Mucosa of rectum (tissue), 2 donors: ENCODE results near the gene CDK14.

Experiments used
- H3K27ac ChIP-seq, 2 donors: one replicate each; pipeline ENCODE4 v1.7.0; 2013; ENCODE audit warnings: inconsistent platforms in 2 of 2, low read depth in 2 of 2, low read length in 2 of 2
- H3K27me3 ChIP-seq, 2 donors: one replicate each; pipeline ENCODE4 v1.7.0; 2013; ENCODE audit warnings: low read length in 2 of 2; ENCODE audit not compliant: control insufficient read depth in 2 of 2, insufficient read depth in 2 of 2
- H3K36me3 ChIP-seq, 2 donors: one replicate each; pipeline ENCODE4 v1.7.0; 2013; ENCODE audit warnings: low read length in 2 of 2; ENCODE audit not compliant: control insufficient read depth in 2 of 2, insufficient read depth in 2 of 2
- H3K4me1 ChIP-seq, 2 donors: one replicate each; pipeline ENCODE4 v1.7.0; 2013; ENCODE audit warnings: low read length in 2 of 2, mild to moderate bottlenecking in 1 of 2; ENCODE audit not compliant: control insufficient read depth in 2 of 2, insufficient read depth in 2 of 2
- H3K4me3 ChIP-seq, 2 donors: one replicate each; pipeline ENCODE4 v1.7.0; 2013; ENCODE audit warnings: low read length in 2 of 2
- H3K9ac ChIP-seq, 2 donors: one replicate each; pipeline ENCODE4 v1.7.0; 2013; ENCODE audit warnings: low read length in 2 of 2, low read depth in 1 of 2, mild to moderate bottlenecking in 1 of 2
- H3K9me3 ChIP-seq, 2 donors: one replicate each; pipeline ENCODE4 v1.7.0; 2013; ENCODE audit warnings: low read length in 2 of 2; ENCODE audit not compliant: control insufficient read depth in 2 of 2
- donor health status: healthy.
- donor health status: Normal muscosa, but diverticular disease.

The CDK14 gene

GRCh38 chr7:91019686-91020385 lies 423.7 kb downstream of the CDK14 start:
- Histone ChIP-seq H3K9me3 (no peaks in the 10 kb centered on the region), H3K27me3 (no peaks in the 10 kb centered on the region), H3K4me3 (no peak overlapping the region), H3K36me3 (no peaks in the 10 kb centered on the region), H3K4me1 (no peaks in the 10 kb centered on the region), H3K27ac (no peak overlapping the region), H3K9ac (no peak overlapping the region)

- Histone ChIP-seq H3K4me1 (no peaks in the 10 kb centered on the region), H3K27ac (no peak overlapping the region), H3K4me3 (no peak overlapping the region), H3K27me3 (no peaks in the 10 kb centered on the region), H3K9me3 (no peaks in the 10 kb centered on the region), H3K36me3 (no peaks in the 10 kb centered on the region), H3K9ac (no peak overlapping the region)
These were observed 424.7 kb downstream of the CDK14 start for GRCh38 chr7:91020636-91021385.

- Histone ChIP-seq H3K9ac (no peak overlapping the region), H3K4me3 (no peak overlapping the region), H3K9me3 (no peaks in the 10 kb centered on the region), H3K36me3 (no peaks in the 10 kb centered on the region), H3K27me3 (no peaks in the 10 kb centered on the region), H3K4me1 (no peaks in the 10 kb centered on the region), H3K27ac (no peak overlapping the region)
These were observed 425.8 kb downstream of the CDK14 start for GRCh38 chr7:91021956-91022355.

GRCh38 chr7:91025906-91026390 lies 429.8 kb downstream of the CDK14 start:
- Histone ChIP-seq H3K27ac (no peak overlapping the region), H3K9me3 (no peaks in the 10 kb centered on the region), H3K4me1 (no peaks in the 10 kb centered on the region)

GRCh38 chr7:91029688-91030087 lies 433.6 kb downstream of the CDK14 start:
- Histone ChIP-seq H3K9ac (no peak overlapping the region), H3K36me3 (no peaks in the 10 kb centered on the region), H3K27ac (no peak overlapping the region), H3K27me3 (no peaks in the 10 kb centered on the region), H3K4me1 (no peaks in the 10 kb centered on the region), H3K9me3 (no peaks in the 10 kb centered on the region), H3K4me3 (no peak overlapping the region)

More at GRCh38 chr7:91025906-91026390, 429.8 kb downstream of the CDK14 start:
- Histone ChIP-seq H3K36me3 (no peaks in the 10 kb centered on the region), H3K4me3 (no peak overlapping the region), H3K9ac (no peak overlapping the region), H3K27me3 (no peaks in the 10 kb centered on the region)

- Histone ChIP-seq H3K27ac (no peak overlapping the region), H3K36me3 (no peaks in the 10 kb centered on the region), H3K9me3 (no peaks in the 10 kb centered on the region), H3K4me3 (no peak overlapping the region), H3K9ac (no peak overlapping the region), H3K27me3 (no peaks in the 10 kb centered on the region), H3K4me1 (no peaks in the 10 kb centered on the region)
These were observed 434.7 kb downstream of the CDK14 start for GRCh38 chr7:91030680-91031380.

GRCh38 chr7:91031757-91032156 lies 435.6 kb downstream of the CDK14 start:
- no peak overlapping the region for H3K4me3 ChIP-seq
- no peaks in the 10 kb centered on the region for H3K9me3 ChIP-seq
- no peaks in the 10 kb centered on the region for H3K36me3 ChIP-seq
- no peaks in the 10 kb centered on the region for H3K27me3 ChIP-seq
- H3K4me1 ChIP-seq, result no peaks in the 10 kb centered on the region
- no peak overlapping the region for H3K27ac ChIP-seq
- H3K9ac ChIP-seq, result no peak overlapping the region

GRCh38 chr7:91033574-91033973 lies 437.5 kb downstream of the CDK14 start:
- Histone ChIP-seq H3K27ac (no peak overlapping the region), H3K9ac (no peak overlapping the region), H3K4me1 (no peaks in the 10 kb centered on the region)

GRCh38 chr7:91034459-91035368 lies 438.6 kb downstream of the CDK14 start:
- no peaks in the 10 kb centered on the region for H3K27me3 ChIP-seq
- no peaks in the 10 kb centered on the region for H3K4me1 ChIP-seq
- H3K36me3 ChIP-seq, result no peaks in the 10 kb centered on the region
- H3K9me3 ChIP-seq, result no peaks in the 10 kb centered on the region
- no peak overlapping the region for H3K9ac ChIP-seq
- H3K27ac ChIP-seq, result no peak overlapping the region
- H3K4me3 ChIP-seq, result no peak overlapping the region

More at GRCh38 chr7:91033574-91033973, 437.5 kb downstream of the CDK14 start:
- no peaks in the 10 kb centered on the region for H3K27me3 ChIP-seq
- H3K4me3 ChIP-seq, result no peak overlapping the region
- no peaks in the 10 kb centered on the region for H3K9me3 ChIP-seq
- no peaks in the 10 kb centered on the region for H3K36me3 ChIP-seq
